Activated CD8-positive, alpha-beta memory T cell treated with anti-CD3 and anti-CD28 coated beads, Interleukin-2, amount 10 ng/mL, durations not matched to agents 7 days and 5 days (primary cell): ENCODE data around the gene RBKS. TPM values are rescaled to one million over a fixed set of nuclear protein-coding genes. Genes with fewer than 3 reads are reported as not detected.
A peak's percentile ranks its signal among the peaks of the same experiment; 100 is the strongest.

ENCODE experiments used
- ATAC-seq: fragments of 150-1000 bp; cut with Tn5 transposase; one replicate; pipeline ENCODE4 v1.10.0; 2021; ENCODE audit warnings: moderate library complexity
- CTCF ChIA-PET: fragments of 350-600 bp; sonication (Branson Sonifier 250); formaldehyde crosslinking; loops from one replicate; lab custom pipeline; 2021; ENCODE audit warnings: antibody characterized with exemption; lab: Charles Lee
- DNase-seq: peaks from one replicate; pipeline ENCODE4 v3.0.0-alpha.2; 2020
- H3K27ac Mint-ChIP-seq: one replicate; pipeline ENCODE4 v1.8.0; 2021; ENCODE audit warnings: mild to moderate bottlenecking, mixed read lengths
- H3K27me3 Mint-ChIP-seq: one replicate; pipeline ENCODE4 v1.8.0; 2021; ENCODE audit warnings: mixed read lengths
- H3K36me3 Mint-ChIP-seq: one replicate; pipeline ENCODE4 v1.8.0; 2021; ENCODE audit warnings: mild to moderate bottlenecking, mixed read lengths
- H3K4me1 Mint-ChIP-seq: one replicate; pipeline ENCODE4 v1.8.0; 2021; ENCODE audit warnings: mixed read lengths
- H3K4me3 Mint-ChIP-seq: one replicate; pipeline ENCODE4 v1.8.0; 2021; ENCODE audit warnings: mild to moderate bottlenecking, moderate library complexity, mixed read lengths
- H3K9me3 Mint-ChIP-seq: one replicate; pipeline ENCODE4 v1.8.0; 2022; ENCODE audit warnings: low read depth, mixed read lengths
- total RNA-seq, 2 experiments: library from RNA; stranded (reverse); gene quantifications; one replicate each; pipeline ENCODE4 v1.2.3, GENCODE V29; 2021

The RBKS gene
- total RNA-seq, 2 experiments from 2014 or later, result 2.6 to 3.4 TPM

- Mint-ChIP-seq H3K4me3 (no peak overlapping the region), H3K36me3 (peaks cover 3% of the 10 kb centered on the region), H3K4me1 (peaks cover 5% of the 10 kb centered on the region), H3K9me3 (no peaks in the 10 kb centered on the region), H3K27ac (no peak overlapping the region), H3K27me3 (no peaks in the 10 kb centered on the region)
- CTCF ChIA-PET, result no interaction called here
- no peak for ATAC-seq
- no peak for DNase-seq
These were observed 94.3 kb downstream of the RBKS start for GRCh38 chr2:27795868-27796277.

DNA sequence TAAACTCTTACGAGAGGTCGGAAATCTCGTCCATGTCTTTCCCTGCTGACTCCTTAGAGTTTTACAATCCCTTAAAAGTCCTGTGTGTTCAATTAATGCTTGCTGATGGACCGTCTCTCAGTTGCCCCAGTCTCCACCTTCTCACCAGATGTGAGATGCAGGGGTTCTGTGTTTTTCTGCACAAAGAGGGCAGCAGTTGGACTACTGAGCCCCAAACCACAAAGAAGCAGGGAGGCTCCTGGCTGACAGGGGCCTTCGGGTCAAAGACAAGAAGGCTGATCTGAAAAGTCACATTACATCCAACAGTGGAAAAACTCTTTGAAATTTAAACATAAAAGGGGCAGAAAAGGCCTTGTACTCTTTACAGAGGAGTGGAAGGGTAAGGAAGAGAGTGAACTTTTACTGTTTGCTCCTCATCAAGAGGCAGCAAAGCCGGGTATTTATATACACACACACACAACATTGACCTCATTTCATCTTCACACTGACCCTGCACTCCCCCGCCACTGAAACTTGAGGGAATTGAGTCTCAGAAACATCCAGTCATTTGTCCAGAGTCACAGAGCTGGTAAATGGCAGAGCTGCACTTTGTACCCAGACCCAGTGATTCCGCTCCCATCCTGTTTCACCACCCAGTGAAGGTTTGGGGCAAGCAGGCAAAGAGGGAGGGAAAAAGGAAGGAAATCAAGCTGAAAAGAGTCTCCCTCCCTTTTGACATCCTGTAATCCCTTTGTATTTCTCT, 94.9 kb downstream of the RBKS start:
- Mint-ChIP-seq H3K4me3 (no peak overlapping the region), H3K27ac (no peak overlapping the region), H3K36me3 (peaks cover 4% of the 10 kb centered on the region), H3K27me3 (no peaks in the 10 kb centered on the region), H3K4me1 (peaks cover 5% of the 10 kb centered on the region), H3K9me3 (no peaks in the 10 kb centered on the region)
- no peak for DNase-seq
- CTCF ChIA-PET, result no interaction called here
- no peak for ATAC-seq

DNA sequence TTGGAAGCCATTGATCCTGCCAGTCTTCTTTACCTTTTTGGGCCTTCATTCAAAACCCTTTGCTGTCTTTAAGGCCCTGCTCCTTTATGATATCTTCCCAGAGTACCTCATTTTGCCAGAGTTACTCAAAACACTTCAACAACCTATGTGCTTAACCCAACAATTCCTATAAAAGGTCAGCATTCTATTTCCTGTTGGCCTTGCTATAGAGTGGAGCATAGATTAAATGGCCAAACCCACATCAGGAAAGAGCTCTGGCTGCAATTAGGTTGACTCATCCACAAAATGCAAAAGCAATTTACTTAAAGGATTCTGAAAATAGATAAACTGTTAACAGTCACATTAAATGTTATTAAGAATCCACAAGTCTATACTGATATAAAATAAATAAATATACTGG, 97.4 kb downstream of the RBKS start:
- DNase-seq, result no peak
- Mint-ChIP-seq H3K9me3 (no peaks in the 10 kb centered on the region), H3K27me3 (no peaks in the 10 kb centered on the region), H3K27ac (no peak overlapping the region), H3K36me3 (peaks cover 7% of the 10 kb centered on the region), H3K4me1 (peaks cover 5% of the 10 kb centered on the region), H3K4me3 (no peak overlapping the region)
- no peak for ATAC-seq
- CTCF ChIA-PET, result interaction anchor here (1.0 kb wide), 1 partner anchor 13 kb away, joined by 3 read pairs; no protein-coding TSS in a partner anchor

DNA sequence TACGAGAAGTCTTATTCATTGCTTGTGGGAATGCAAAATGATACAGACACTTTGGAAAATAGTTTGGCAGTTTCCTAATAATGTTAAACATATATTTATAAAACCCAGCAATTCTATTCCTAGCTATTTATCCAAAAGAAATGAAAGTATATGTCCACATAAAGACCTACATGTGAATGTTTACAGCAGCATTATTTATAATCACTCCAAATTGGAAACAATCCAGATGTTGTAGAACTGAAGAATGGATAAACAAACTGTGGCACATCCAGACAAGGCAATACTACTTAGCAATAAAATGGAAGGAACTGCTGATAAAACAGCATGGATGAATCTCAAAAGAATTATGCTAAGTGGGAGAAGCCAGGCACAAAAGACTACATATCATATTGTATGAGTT, 99.4 kb downstream of the RBKS start:
- Mint-ChIP-seq H3K27ac (no peak overlapping the region), H3K9me3 (no peaks in the 10 kb centered on the region), H3K4me3 (no peak overlapping the region), H3K36me3 (peaks cover 7% of the 10 kb centered on the region), H3K4me1 (peaks cover 5% of the 10 kb centered on the region), H3K27me3 (no peaks in the 10 kb centered on the region)
- DNase-seq, result no peak
- CTCF ChIA-PET, result no interaction called here
- ATAC-seq, result no peak

GRCh38 chr2:27782701-27783100, 107.5 kb downstream of the RBKS start:
- no peak overlapping the region for H3K4me3 Mint-ChIP-seq
- H3K27me3 Mint-ChIP-seq, result no peaks in the 10 kb centered on the region
- no peak for DNase-seq
- peaks cover 31% of the 10 kb centered on the region for H3K36me3 Mint-ChIP-seq
- no peak for ATAC-seq
- CTCF ChIA-PET, result no interaction called here
- H3K4me1 Mint-ChIP-seq, result peaks cover 5% of the 10 kb centered on the region
- no peak overlapping the region for H3K27ac Mint-ChIP-seq
- H3K9me3 Mint-ChIP-seq, result no peaks in the 10 kb centered on the region

- no peak overlapping the region for H3K27ac Mint-ChIP-seq
- DNase-seq, result no peak
- peaks cover 7% of the 10 kb centered on the region for H3K4me1 Mint-ChIP-seq
- no peaks in the 10 kb centered on the region for H3K27me3 Mint-ChIP-seq
- H3K9me3 Mint-ChIP-seq, result no peaks in the 10 kb centered on the region
- no peak overlapping the region for H3K4me3 Mint-ChIP-seq
- ATAC-seq, result no peak
- CTCF ChIA-PET, result no interaction called here
- H3K36me3 Mint-ChIP-seq, result peaks cover 34% of the 10 kb centered on the region
These were observed 108.7 kb downstream of the RBKS start for GRCh38 chr2:27781496-27781895.

GRCh38 chr2:27779417-27780055, 110.7 kb downstream of the RBKS start:
- Mint-ChIP-seq H3K27me3 (no peaks in the 10 kb centered on the region), H3K4me3 (no peak overlapping the region), H3K4me1 (peaks cover 14% of the 10 kb centered on the region), H3K9me3 (no peaks in the 10 kb centered on the region), H3K36me3 (peaks cover 49% of the 10 kb centered on the region), H3K27ac (no peak overlapping the region)
- ATAC-seq, result no peak
- DNase-seq, result no peak
- CTCF ChIA-PET, result no interaction called here

DNA sequence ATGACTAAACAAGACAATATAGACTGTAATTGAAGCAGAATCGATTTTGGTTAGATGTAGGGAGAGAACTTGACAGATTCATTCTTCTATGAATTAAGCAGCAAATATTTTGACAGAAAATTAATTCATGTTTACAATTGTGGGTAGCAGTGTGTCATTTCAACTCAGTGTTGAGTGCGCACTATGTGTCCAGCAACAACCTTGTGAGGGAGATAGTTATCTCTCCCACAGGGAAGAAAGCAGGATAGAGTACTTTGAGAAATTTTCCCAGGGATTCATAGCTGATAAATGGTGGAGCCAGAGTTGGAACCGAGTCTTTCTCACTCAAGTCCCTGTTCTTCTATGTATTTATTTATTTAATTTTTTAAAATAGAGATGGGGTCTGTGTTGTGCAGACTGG, 113.5 kb downstream of the RBKS start:
- H3K27me3 Mint-ChIP-seq, result no peaks in the 10 kb centered on the region
- CTCF ChIA-PET, result no interaction called here
- DNase-seq, result no peak
- H3K4me1 Mint-ChIP-seq, result peaks cover 32% of the 10 kb centered on the region
- H3K9me3 Mint-ChIP-seq, result no peaks in the 10 kb centered on the region
- H3K27ac Mint-ChIP-seq, result no peak overlapping the region
- H3K4me3 Mint-ChIP-seq, result no peak overlapping the region
- peaks cover 54% of the 10 kb centered on the region for H3K36me3 Mint-ChIP-seq
- no peak for ATAC-seq

DNA sequence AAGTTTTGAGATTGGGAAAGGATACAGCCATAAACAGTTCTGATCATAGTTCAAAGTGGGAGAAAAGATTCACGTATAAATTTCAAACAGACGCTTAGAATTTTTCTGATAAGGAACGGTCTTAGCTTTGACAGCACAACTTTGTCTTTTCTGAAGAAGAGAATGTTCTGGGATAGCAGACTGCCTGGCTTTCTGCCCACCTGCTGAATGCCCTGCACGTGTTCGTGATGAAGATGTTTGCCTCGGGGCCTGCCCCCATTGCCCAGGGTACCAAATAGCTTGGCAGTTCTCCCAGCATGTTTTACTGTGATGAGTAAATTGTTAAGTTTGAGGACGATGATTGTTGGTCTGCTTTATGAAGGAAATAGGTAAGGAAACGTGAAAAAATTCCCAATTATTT, 114.1 kb downstream of the RBKS start:
- H3K36me3 Mint-ChIP-seq, result peaks cover 50% of the 10 kb centered on the region
- no peak overlapping the region for H3K27ac Mint-ChIP-seq
- DNase-seq (no peak), ATAC-seq (no peak)
- no peaks in the 10 kb centered on the region for H3K27me3 Mint-ChIP-seq
- H3K4me3 Mint-ChIP-seq, result no peak overlapping the region
- no peaks in the 10 kb centered on the region for H3K9me3 Mint-ChIP-seq
- H3K4me1 Mint-ChIP-seq, result peaks cover 34% of the 10 kb centered on the region
- CTCF ChIA-PET, result no interaction called here

DNA sequence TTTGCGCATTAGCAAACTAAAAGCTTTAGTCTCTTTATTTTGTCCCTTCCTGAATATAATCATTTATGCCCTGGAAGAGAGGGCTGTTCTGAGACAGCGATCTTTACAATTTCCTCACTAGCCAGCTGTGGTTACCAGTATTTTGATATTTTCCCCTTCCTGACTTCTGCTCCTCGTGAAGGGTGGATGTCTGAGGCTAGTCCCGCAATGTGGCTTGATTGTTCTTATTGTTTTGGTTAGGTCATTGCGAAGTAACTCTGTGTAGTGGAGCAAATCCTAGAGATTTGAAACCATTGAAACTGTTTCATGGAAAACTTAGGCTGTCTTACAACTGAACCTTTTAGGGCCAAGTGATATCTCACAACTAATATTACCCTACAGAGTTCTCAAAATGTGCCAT, 116.2 kb downstream of the RBKS start:
- no peak for ATAC-seq
- Mint-ChIP-seq H3K36me3 (peaks cover 35% of the 10 kb centered on the region), H3K4me1 (peaks cover 40% of the 10 kb centered on the region), H3K27ac (no peak overlapping the region), H3K27me3 (peaks cover 2% of the 10 kb centered on the region), H3K9me3 (no peaks in the 10 kb centered on the region), H3K4me3 (no peak overlapping the region)
- no peak for DNase-seq
- CTCF ChIA-PET, result interaction anchor here (1.9 kb wide), 1 partner anchor 19 kb away, joined by 5 read pairs; no protein-coding TSS in a partner anchor

DNA sequence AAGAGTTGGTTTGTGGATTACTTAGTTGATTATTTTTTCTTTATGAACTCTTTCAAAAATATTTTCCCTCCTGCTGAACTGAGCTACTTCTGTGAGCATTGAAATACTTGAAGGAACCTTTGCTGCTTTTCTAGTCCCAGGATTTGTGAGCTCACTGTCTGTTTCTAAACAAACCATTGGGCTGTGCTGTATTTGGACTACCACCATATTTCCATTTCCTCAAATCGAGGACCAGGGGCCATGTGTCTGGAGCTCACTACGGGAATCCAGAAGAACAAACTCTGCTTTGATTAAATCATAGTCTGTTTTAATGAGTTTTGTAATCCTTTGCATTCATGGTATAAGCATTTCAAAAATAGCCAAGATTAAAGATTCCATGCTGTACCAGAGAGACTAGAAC, 117.4 kb downstream of the RBKS start:
- H3K36me3 Mint-ChIP-seq, result peaks cover 29% of the 10 kb centered on the region
- peak overlapping the region; percentile 25 for H3K27ac Mint-ChIP-seq
- CTCF ChIA-PET, result interaction anchor here (0.6 to 1.9 kb wide), 3 partner anchors 18 to 121 kb away, joined by 3 to 5 read pairs (median 5); no protein-coding TSS in a partner anchor
- H3K9me3 Mint-ChIP-seq, result no peaks in the 10 kb centered on the region
- peaks cover 36% of the 10 kb centered on the region for H3K4me1 Mint-ChIP-seq
- H3K27me3 Mint-ChIP-seq, result peaks cover 2% of the 10 kb centered on the region
- peak overlapping the region; percentile 100 for H3K4me3 Mint-ChIP-seq
- DNase-seq (no peak), ATAC-seq (no peak)

GRCh38 chr2:27771548-27772335, 118.4 kb downstream of the RBKS start, which contains the start of gene MRPL33:
Gene MRPL33, plus strand, starts transcription at chr2:27771719. Its CDS starts 59 bp downstream, at chr2:27771778.
- CTCF ChIA-PET, result interaction anchor here (1.0 to 1.9 kb wide), 2 partner anchors 17 to 114 kb away, joined by 4 to 5 read pairs; no protein-coding TSS in a partner anchor

DNA sequence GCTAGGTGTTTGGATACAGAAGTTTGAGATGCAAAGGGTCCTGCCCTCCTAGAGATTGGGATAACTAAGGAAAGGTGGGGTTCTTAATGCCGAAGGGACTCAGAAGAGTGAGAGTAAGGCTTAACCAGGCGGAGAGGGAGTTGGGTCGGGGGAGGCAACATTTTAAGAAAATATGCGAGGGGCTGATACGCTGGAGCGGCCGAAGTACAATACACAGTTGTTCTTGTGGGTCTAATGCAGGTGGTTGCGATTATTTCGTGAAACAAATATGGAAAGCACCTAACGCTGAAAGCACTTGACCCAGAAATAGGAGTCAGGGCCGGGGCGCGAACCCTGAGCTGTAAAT, 119.0 kb downstream of the RBKS start:
- peak overlapping the region; percentile 99 for H3K27ac Mint-ChIP-seq
- peaks cover 23% of the 10 kb centered on the region for H3K36me3 Mint-ChIP-seq
- no peaks in the 10 kb centered on the region for H3K9me3 Mint-ChIP-seq
- CTCF ChIA-PET, result interaction anchor here (1.0 kb wide), 1 partner anchor 115 kb away, joined by 4 read pairs; no protein-coding TSS in a partner anchor
- DNase-seq (no peak), ATAC-seq (peak; percentile 6)
- peak overlapping the region; percentile 100 for H3K4me3 Mint-ChIP-seq
- peaks cover 36% of the 10 kb centered on the region for H3K4me1 Mint-ChIP-seq
- H3K27me3 Mint-ChIP-seq, result peaks cover 2% of the 10 kb centered on the region

More at GRCh38 chr2:27771548-27772335, 118.4 kb downstream of the RBKS start, which contains the start of gene MRPL33:
- ATAC-seq, result peak; percentile 98
- Mint-ChIP-seq H3K27me3 (peaks cover 2% of the 10 kb centered on the region), H3K4me1 (peaks cover 34% of the 10 kb centered on the region), H3K4me3 (peak within 1 kb of the TSS; percentile 100), H3K27ac (peak within 1 kb of the TSS; percentile 99), H3K36me3 (peaks cover 29% of the 10 kb centered on the region), H3K9me3 (no peaks in the 10 kb centered on the region)
- DNase-seq, result peak; percentile 95
